ENCODE data around the gene CD68.

CD68 gene

DNA sequence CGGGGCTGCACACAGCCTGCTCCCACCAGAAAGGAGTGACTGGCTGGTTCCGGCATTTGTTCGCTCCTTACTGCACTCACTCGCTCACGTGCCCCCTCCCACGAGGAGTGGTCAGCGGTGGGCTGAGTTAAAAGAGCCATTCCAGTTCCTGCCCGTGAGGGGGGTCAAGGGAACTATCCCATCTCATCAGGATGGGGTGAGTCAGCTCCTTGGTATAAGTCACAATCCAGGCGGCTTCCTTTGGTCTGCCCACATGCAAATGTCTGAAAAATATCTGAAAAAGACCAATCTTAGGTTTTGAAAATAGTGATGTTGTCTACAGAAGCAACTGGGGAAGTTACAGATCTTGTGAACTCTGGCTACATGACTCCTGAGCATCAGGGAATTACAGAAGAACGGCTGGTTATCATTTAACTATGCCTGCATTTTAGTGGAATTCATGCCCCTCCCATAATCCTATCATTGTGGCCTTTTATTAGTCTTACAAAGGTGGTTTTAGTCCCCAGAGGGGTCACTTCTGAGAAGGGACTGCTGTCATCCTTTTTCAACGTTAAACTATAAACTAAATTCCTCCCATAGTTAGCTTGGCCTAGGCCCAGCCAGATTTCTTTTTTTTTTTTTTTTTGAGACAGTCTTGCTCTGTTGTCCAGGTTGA is 40.4 kb upstream of the CD68 start:
- Histone ChIP-seq H2AFZ (ENCODE audit: low read depth, low read length) (no peak overlapping the region), H3K4me3 (ENCODE audit: low read length) (no peak overlapping the region), H3K9ac (ENCODE audit: low read length) (no peak overlapping the region), H3K27me3 (ENCODE audit: low read depth, low read length) (peaks cover 6% of the 10 kb centered on the region; the same call in 1 of the 2 replicates), H3K27ac (ENCODE audit: low read length) (no peak overlapping the region), H3K9me3 (ENCODE audit: insufficient read depth, low read length) (no peaks in the 10 kb centered on the region), H3K36me3 (replicated peaks; ENCODE audit: low read depth, low read length) (no peaks in the 10 kb centered on the region), H4K20me1 (ENCODE audit: insufficient read depth, low read length) (no peaks in the 10 kb centered on the region), H3K4me2 (ENCODE audit: low read length) (no peak overlapping the region), H3K79me2 (ENCODE audit: low read length) (no peaks in the 10 kb centered on the region), H3K4me1 (ENCODE audit: low read length) (peaks cover under 1% of the 10 kb centered on the region)
- TF ChIP-seq EZH2phosphoT487 (IDR thresholded peaks at IDR 0.05; ENCODE audit: low read depth) (no peak), CTCF (IDR thresholded peaks at IDR 0.05; ENCODE audit: low read depth, low read length) (no peak)

DNA sequence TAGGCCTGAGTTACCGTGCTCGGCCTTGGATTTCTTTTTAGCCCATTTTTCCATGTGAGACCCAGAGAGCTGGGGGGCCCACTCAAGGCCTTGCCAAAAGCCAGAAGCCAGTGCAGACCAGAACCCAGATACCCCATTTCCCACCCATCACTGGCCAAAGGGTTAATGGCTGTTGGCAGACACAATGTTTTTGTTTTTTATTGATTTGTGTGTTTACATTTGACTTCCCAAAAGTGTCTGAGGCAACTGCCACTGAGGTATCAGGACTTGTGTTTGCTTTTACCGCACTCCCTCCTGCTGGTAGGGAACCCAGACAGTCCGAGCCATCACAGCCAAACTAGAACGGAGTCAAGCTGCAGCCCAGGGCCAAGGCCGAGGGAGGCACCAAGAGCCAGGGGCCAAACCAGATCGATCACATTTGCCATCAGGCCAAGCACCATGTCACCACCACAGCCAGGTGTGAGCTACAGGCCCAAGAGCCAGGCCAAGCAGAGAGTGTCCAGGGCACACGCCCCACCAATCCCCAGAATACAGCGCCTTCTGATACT is 38.3 kb upstream of the CD68 start:
- Histone ChIP-seq H4K20me1 (ENCODE audit: insufficient read depth, low read length) (no peaks in the 10 kb centered on the region), H3K9ac (ENCODE audit: low read length) (no peak overlapping the region), H3K27ac (ENCODE audit: low read length) (no peak overlapping the region), H3K4me1 (ENCODE audit: low read length) (peaks cover 8% of the 10 kb centered on the region), H3K27me3 (ENCODE audit: low read depth, low read length) (peaks cover 8% of the 10 kb centered on the region; the same call in 1 of the 2 replicates), H3K79me2 (ENCODE audit: low read length) (no peaks in the 10 kb centered on the region), H3K4me3 (ENCODE audit: low read length) (no peak overlapping the region), H3K9me3 (ENCODE audit: insufficient read depth, low read length) (no peaks in the 10 kb centered on the region), H3K4me2 (ENCODE audit: low read length) (no peak overlapping the region), H3K36me3 (replicated peaks; ENCODE audit: low read depth, low read length) (no peaks in the 10 kb centered on the region), H2AFZ (ENCODE audit: low read depth, low read length) (no peak overlapping the region)
- TF ChIP-seq CTCF (IDR thresholded peaks at IDR 0.05; ENCODE audit: low read depth, low read length): no peak
- TF ChIP-seq EZH2phosphoT487 (IDR thresholded peaks at IDR 0.05; ENCODE audit: low read depth): no peak

DNA sequence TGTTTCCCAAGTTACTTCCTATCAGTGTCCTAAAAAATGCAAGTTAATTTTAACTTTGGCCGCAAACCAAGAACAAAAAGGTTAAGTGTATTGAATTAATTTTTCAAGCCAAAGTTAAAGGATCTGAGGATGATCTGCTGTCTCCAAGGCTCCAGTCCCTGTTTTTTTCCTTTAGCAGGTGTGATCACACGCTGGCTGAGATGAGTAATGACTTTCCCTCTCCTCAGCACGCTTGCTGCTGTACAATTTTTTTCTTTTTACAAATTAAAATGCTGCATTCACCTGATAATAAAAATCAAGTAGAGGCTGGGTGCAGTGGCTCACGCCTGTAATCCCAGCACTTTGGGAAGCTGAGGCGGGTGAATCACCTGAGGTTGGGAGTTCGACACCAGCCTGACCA is 34.5 kb upstream of the CD68 start:
- Histone ChIP-seq H3K4me2 (ENCODE audit: low read length) (no peak overlapping the region), H3K36me3 (replicated peaks; ENCODE audit: low read depth, low read length) (no peaks in the 10 kb centered on the region), H2AFZ (ENCODE audit: low read depth, low read length) (no peak overlapping the region), H3K27ac (ENCODE audit: low read length) (no peak overlapping the region), H3K79me2 (ENCODE audit: low read length) (no peaks in the 10 kb centered on the region), H3K27me3 (ENCODE audit: low read depth, low read length) (peaks cover 8% of the 10 kb centered on the region; the same call in 1 of the 2 replicates), H3K4me3 (ENCODE audit: low read length) (no peak overlapping the region), H4K20me1 (ENCODE audit: insufficient read depth, low read length) (no peaks in the 10 kb centered on the region), H3K9me3 (ENCODE audit: insufficient read depth, low read length) (no peaks in the 10 kb centered on the region), H3K4me1 (ENCODE audit: low read length) (peaks cover 12% of the 10 kb centered on the region), H3K9ac (ENCODE audit: low read length) (no peak overlapping the region)
- no peak for TF ChIP-seq EZH2phosphoT487 (IDR thresholded peaks at IDR 0.05; ENCODE audit: low read depth)
- no peak for TF ChIP-seq CTCF (IDR thresholded peaks at IDR 0.05; ENCODE audit: low read depth, low read length)

GRCh38 chr17:7548585-7549400 is 30.6 kb upstream of the CD68 start, which contains the start of gene TNFSF12:
Gene TNFSF12, plus strand, starts transcription at chr17:7549058. Its CDS starts 96 bp downstream, at chr17:7549154.
- Histone ChIP-seq H4K20me1 (ENCODE audit: insufficient read depth, low read length) (no peaks in the 10 kb centered on the region), H3K4me2 (ENCODE audit: low read length) (peak within 1 kb of the TSS; percentile 63), H3K9me3 (ENCODE audit: insufficient read depth, low read length) (no peaks in the 10 kb centered on the region), H3K27ac (ENCODE audit: low read length) (no peak within 1 kb of the TSS), H3K9ac (ENCODE audit: low read length) (peak within 1 kb of the TSS; percentile 74), H2AFZ (ENCODE audit: low read depth, low read length) (peak within 1 kb of the TSS; percentile 61), H3K4me1 (ENCODE audit: low read length) (peaks cover 36% of the 10 kb centered on the region), H3K4me3 (ENCODE audit: low read length) (peak within 1 kb of the TSS; percentile 86), H3K36me3 (replicated peaks; ENCODE audit: low read depth, low read length) (no peaks in the 10 kb centered on the region), H3K79me2 (ENCODE audit: low read length) (no peaks in the 10 kb centered on the region), H3K27me3 (ENCODE audit: low read depth, low read length) (peaks cover 3% of the 10 kb centered on the region; the same call in 1 of the 2 replicates)
- TF ChIP-seq CTCF (IDR thresholded peaks at IDR 0.05; ENCODE audit: low read depth, low read length): no peak
- TF ChIP-seq EZH2phosphoT487 (IDR thresholded peaks at IDR 0.05; ENCODE audit: low read depth): no peak

Measured in OCI-LY3 (cell line).